Neural cell (in vitro differentiated cells): Measurements from ENCODE around the gene STAM2.

ENCODE experiments used
- EP300 ChIP-seq: fragments of 450-650 bp; conservative IDR thresholded peaks from 2 replicates; pipeline ENCODE4 v1.6.1; 2014; ENCODE audit warnings: antibody characterized with exemption, mild to moderate bottlenecking, moderate library complexity; ENCODE audit not compliant: poor library complexity, severe bottlenecking
- EZH2 ChIP-seq: fragments of 200-600, 300-800 bp; shearing (Covaris generic), sonication (generic); IDR thresholded peaks from 2 replicates; pipeline ENCODE4 v1.6.1; 2014; ENCODE audit warnings: antibody characterized with exemption, low read length, borderline replicate concordance, mild to moderate bottlenecking; ENCODE audit not compliant: insufficient read depth, poor library complexity, severe bottlenecking
- MXI1 ChIP-seq: fragments of 450-650 bp; conservative IDR thresholded peaks from 2 replicates; pipeline ENCODE4 v1.6.1; 2014; ENCODE audit warnings: antibody characterized with exemption, mild to moderate bottlenecking; ENCODE audit not compliant: poor library complexity, severe bottlenecking
- POLR2AphosphoS5 ChIP-seq: IDR thresholded peaks from 2 replicates; pipeline ENCODE4 v1.6.1; 2012
- RAD21 ChIP-seq: fragments of 450-650 bp; conservative IDR thresholded peaks from 2 replicates; pipeline ENCODE4 v1.6.1; 2014; ENCODE audit warnings: antibody characterized with exemption, mild to moderate bottlenecking, moderate library complexity
- TAF1 ChIP-seq: IDR thresholded peaks from 2 replicates; pipeline ENCODE4 v1.6.1; 2012; ENCODE audit warnings: low read depth
- TF ChIP-seq, protein P1 (sequence below): fragments of 450-650 bp; IDR thresholded peaks from 2 replicates; pipeline ENCODE4 v1.5.1; 2014; ENCODE audit warnings: antibody characterized with exemption, mild to moderate bottlenecking, moderate library complexity; ENCODE audit not compliant: poor library complexity, severe bottlenecking
- TF ChIP-seq, protein P2 (sequence below): IDR thresholded peaks from 2 replicates; pipeline ENCODE4 v1.6.1; 2012; ENCODE audit warnings: borderline replicate concordance

DNA sequence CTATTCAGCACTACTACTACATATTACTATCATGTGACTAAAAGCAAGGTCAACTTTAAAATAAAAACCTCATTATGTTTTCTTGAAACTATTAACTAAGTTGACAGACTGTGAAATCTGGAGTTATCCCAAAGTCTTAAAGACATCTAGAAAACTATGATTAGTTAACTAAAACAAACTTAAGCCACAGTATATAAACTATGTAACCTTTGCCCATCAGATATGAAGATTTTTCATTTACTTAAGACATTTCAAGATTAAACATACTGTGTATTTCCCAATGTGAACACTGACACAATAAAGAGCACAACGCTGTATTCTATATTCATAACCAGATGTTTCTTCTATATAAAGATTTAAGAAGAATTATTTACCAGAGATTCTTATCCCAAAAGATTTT lies 43.3 kb downstream of the STAM2 start:
- TF ChIP-seq, protein P1, sequence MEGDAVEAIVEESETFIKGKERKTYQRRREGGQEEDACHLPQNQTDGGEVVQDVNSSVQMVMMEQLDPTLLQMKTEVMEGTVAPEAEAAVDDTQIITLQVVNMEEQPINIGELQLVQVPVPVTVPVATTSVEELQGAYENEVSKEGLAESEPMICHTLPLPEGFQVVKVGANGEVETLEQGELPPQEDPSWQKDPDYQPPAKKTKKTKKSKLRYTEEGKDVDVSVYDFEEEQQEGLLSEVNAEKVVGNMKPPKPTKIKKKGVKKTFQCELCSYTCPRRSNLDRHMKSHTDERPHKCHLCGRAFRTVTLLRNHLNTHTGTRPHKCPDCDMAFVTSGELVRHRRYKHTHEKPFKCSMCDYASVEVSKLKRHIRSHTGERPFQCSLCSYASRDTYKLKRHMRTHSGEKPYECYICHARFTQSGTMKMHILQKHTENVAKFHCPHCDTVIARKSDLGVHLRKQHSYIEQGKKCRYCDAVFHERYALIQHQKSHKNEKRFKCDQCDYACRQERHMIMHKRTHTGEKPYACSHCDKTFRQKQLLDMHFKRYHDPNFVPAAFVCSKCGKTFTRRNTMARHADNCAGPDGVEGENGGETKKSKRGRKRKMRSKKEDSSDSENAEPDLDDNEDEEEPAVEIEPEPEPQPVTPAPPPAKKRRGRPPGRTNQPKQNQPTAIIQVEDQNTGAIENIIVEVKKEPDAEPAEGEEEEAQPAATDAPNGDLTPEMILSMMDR, result no peak
- no peak for TF ChIP-seq POLR2AphosphoS5
- TF ChIP-seq MXI1, result no peak
- TF ChIP-seq, protein P2, sequence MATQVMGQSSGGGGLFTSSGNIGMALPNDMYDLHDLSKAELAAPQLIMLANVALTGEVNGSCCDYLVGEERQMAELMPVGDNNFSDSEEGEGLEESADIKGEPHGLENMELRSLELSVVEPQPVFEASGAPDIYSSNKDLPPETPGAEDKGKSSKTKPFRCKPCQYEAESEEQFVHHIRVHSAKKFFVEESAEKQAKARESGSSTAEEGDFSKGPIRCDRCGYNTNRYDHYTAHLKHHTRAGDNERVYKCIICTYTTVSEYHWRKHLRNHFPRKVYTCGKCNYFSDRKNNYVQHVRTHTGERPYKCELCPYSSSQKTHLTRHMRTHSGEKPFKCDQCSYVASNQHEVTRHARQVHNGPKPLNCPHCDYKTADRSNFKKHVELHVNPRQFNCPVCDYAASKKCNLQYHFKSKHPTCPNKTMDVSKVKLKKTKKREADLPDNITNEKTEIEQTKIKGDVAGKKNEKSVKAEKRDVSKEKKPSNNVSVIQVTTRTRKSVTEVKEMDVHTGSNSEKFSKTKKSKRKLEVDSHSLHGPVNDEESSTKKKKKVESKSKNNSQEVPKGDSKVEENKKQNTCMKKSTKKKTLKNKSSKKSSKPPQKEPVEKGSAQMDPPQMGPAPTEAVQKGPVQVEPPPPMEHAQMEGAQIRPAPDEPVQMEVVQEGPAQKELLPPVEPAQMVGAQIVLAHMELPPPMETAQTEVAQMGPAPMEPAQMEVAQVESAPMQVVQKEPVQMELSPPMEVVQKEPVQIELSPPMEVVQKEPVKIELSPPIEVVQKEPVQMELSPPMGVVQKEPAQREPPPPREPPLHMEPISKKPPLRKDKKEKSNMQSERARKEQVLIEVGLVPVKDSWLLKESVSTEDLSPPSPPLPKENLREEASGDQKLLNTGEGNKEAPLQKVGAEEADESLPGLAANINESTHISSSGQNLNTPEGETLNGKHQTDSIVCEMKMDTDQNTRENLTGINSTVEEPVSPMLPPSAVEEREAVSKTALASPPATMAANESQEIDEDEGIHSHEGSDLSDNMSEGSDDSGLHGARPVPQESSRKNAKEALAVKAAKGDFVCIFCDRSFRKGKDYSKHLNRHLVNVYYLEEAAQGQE, result no peak
- no peak for TF ChIP-seq EZH2
- no peak for TF ChIP-seq TAF1
- TF ChIP-seq EP300, result no peak
- TF ChIP-seq RAD21, result no peak
